Measurements from ENCODE around the gene FOXB2.
"Not testable (repeated sequence)": the region's sequence is repeated elsewhere in the genome, so short reads cannot be mapped to it uniquely, and the experiment has no call there.

Gene FOXB2

DNA sequence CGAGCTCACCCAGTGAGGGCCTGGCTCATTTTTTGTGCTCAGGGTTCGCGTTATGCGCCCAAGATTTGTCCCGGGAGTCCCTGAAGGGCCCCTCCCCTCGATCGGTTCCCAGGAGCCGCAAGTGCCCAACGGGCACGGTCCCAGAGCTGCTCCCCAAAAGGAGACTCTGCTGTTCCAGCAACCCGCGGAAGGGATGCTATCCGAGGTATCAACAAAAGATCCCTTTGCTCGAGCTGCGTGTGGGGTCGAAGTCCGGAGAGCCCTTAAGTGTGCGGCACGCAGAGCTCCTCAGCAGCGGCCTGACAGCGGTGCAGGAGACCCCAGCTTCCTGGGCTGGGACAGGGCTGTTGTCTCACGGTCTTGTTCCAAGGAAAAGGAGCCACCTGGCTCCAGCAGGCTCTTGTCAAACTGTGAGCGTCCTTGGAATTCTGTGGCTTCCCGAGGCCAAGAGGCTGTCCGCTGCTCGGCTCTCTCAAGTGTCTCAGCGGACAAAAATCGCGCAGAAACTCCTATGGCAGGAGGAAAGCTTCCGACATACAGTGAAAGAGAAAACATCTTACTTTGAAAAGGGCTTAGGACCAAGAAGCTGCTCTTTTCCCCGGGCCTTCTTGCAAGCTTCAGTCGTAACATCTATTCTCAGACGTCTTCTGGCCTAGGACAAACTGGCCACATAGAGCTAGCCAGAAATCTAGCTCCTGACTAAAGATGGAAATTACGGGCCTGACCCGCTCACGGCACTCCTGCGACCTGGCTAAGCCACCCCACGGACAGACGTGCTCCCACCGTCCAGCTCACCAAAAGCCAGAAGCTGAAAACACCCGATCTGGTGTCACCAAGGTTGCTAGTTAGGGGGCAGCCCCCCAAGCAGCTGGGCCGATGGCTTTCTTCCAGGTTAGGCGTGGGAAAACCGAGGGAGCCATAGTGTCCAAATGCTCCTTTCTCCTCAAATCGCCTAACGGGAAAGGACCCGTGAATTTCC is 2.6 kb upstream of the FOXB2 start:
- DNase-seq: no peak

DNA sequence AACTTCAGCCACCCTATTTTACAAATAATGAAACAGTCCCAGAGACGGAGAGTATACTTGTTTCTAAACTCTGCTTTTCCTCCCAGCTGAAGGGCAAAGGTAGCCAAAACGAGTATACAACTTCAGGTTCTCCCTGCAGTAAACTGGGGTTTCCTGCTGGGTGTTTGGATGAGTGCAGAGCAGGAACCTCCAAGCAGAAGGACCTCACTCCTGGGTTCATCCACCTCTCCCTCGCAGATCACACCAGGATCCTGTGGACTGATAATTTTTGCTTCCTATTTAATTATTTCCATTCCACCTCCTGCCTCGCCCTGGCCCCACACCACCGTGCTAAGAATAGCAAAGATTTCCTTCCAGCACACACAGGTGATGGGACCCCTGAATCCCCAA is 2.0 kb upstream of the FOXB2 start:
- DNase-seq: no peak

GRCh38 chr9:77018058-77018968 is 1.1 kb upstream of the FOXB2 start:
- DNase-seq: no peak

GRCh38 chr9:77018969-77019235 is 553 bp upstream of the FOXB2 start:
- no peak for DNase-seq

GRCh38 chr9:77019926-77020412 is 514 bp downstream of the FOXB2 start:
- DNase-seq: no peak

GRCh38 chr9:77020413-77021290 is 1.2 kb downstream of the FOXB2 start:
- no peak for DNase-seq

DNA sequence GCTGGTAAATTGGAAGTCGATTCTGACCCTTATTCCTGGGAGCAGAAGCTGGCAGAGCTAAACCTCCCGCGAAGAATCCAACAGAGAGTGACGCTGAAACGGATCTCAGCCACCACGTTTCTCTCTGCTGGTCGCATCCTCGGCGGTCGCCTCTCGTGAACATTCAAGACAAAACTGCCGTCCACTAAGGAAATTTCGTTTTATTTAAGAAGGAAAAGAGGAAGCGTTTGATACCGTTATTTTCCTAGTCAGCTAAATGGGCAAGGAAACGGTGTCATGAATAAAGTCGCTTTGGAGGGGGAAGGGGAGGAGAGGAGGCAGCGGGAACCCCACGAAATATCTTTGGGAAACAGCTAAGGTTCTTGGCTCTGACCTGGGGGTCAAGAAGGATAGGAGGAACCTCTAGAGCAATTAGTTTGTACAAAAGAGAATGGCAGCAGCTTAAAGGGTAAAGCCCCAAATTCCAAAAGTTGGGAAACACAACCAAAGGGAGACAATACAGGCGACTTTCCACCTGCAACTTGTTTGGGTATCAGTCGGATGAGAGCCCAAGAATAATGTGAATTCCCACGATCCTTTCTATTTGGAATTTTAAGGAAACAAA is 1.9 kb downstream of the FOXB2 start:
- no peak for DNase-seq

- no peak for DNase-seq
These were observed 2.7 kb downstream of the FOXB2 start for GRCh38 chr9:77021922-77022782.

- DNase-seq: no peak
These were observed 3.5 kb downstream of the FOXB2 start for GRCh38 chr9:77022783-77023440.

DNA sequence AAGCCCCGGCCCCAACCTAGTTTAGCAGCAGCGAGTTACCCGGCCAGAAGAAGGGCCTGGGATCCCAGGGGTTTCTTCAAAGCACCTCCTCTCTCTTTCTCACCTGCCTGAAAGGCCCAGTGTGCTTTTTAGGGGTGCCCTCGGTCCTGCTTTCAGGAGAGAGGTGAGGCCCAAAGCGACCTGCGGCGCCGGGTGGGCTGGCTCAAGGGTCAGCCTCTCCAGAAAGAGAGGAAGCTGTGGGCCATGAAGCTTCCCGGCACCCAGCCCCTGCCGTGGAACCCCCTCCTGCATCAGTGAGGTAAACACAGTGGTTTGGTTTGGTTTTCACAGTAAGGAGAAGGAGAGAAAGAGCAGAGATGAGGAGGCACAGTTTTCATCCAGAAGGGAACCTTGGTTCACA is 4.3 kb downstream of the FOXB2 start:
- no peak for DNase-seq

GRCh38 chr9:77024776-77025545 is 5.5 kb downstream of the FOXB2 start:
- DNase-seq: no peak

- no peak for DNase-seq
These were observed 9.0 kb downstream of the FOXB2 start for GRCh38 chr9:77028478-77028877.

DNA sequence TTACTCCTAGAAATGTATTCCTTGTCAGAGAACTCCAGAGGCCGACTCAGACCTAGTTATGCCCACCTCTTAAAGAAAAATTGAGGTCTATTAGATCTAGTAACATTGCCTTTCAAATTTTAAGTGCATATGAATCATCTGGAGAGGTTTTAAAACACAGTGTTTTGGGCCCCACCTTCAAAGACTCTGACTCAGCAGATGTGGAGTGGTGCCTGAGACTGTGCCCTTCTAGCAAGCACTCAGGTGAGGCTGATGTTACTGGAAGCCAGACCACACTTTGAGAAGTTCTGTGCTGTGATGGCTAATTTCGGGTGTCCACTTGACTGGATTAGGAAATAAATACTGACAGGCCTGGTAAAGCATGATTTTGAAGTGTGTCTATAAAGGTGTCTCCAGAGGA is 10.6 kb downstream of the FOXB2 start:
- DNase-seq: no peak

GRCh38 chr9:77038281-77039036 is 19.0 kb downstream of the FOXB2 start:
- no peak for DNase-seq

GRCh38 chr9:77040340-77040739 is 20.9 kb downstream of the FOXB2 start:
- no peak for DNase-seq

GRCh38 chr9:77043743-77044142 is 24.3 kb downstream of the FOXB2 start:
- DNase-seq: not testable (repeated sequence)

- not testable (repeated sequence) for DNase-seq
These were observed 41.2 kb downstream of the FOXB2 start for GRCh38 chr9:77060681-77061080.

DNA sequence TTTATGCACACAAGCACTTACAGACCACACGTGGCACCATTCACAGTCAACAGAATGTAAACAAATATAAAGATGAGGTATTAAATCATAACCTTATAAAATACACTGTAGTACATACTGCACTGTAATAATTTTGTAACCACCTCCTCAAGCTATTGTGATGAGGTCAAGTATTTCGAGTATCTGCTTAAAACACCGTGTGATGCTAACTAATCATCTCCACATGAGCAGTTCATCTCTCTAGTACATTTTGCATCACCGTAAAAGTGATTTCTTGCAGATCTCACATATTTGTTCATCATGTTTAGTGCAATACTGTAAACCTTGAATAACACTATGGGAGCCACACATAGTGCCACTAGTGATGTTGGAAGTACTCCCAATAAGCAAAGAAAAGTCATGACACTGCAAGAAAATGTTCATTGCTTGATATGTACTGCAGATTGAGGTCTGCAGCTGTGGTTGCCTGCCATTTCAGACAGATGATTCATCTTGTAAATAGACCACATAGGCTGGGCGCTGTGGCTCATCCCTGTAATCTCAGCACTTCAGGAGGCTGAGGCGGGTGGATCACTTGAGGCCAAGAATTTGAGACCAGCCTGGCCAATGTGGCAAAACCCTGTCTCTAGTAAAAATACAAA is 44.3 kb downstream of the FOXB2 start:
- no peak for DNase-seq

DNA sequence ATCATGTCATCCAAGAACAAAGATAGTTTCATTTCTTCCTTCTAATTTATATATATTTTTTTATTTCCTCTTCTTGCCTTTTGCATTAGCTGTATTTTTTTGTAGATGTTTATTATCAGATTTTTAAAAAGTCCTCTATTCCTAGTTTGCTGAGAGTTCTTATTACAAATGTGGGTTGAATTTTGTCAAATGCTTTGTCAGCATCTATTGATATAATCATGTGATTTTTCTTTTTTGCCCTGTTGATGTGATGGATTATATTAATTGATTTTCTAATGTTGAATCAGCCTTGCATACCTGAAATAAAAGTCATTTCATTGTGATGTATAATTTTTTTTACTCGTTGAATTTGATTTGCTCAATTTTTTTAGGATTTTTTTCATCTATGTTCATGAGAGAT is 46.9 kb downstream of the FOXB2 start:
- DNase-seq: no peak
